GM19025 (cell line): Measurements from ENCODE around the gene AGAP1.

Experiments used
- ATAC-seq: cut with Tn5 transposase; IDR thresholded peaks from one replicate; pipeline ENCODE4 v1.9.1; 2021; ENCODE audit warnings: mild to moderate bottlenecking, low read depth, moderate library complexity; ENCODE audit not compliant: unreplicated experiment

The AGAP1 gene

GRCh38 chr2:235773188-235773928 is 279.5 kb downstream of the AGAP1 start:
- ATAC-seq, result no peak

- ATAC-seq, result no peak
These were observed 280.5 kb downstream of the AGAP1 start for GRCh38 chr2:235774153-235774870.

- no peak for ATAC-seq
These were observed 282.7 kb downstream of the AGAP1 start for GRCh38 chr2:235776531-235776930.

- no peak for ATAC-seq
These were observed 285.6 kb downstream of the AGAP1 start for GRCh38 chr2:235779444-235779896.

GRCh38 chr2:235780401-235780800 is 286.6 kb downstream of the AGAP1 start:
- no peak for ATAC-seq

- ATAC-seq, result no peak
These were observed 287.9 kb downstream of the AGAP1 start for GRCh38 chr2:235781775-235782174.

- ATAC-seq, result no peak
These were observed 290.9 kb downstream of the AGAP1 start for GRCh38 chr2:235784788-235785187.

- ATAC-seq, result no peak
These were observed 295.7 kb downstream of the AGAP1 start for GRCh38 chr2:235789552-235789951.

GRCh38 chr2:235793163-235793752 is 299.4 kb downstream of the AGAP1 start:
- no peak for ATAC-seq

GRCh38 chr2:235799281-235799680 is 305.4 kb downstream of the AGAP1 start:
- ATAC-seq, result no peak

- no peak for ATAC-seq
These were observed 308.7 kb downstream of the AGAP1 start for GRCh38 chr2:235802542-235802941.

GRCh38 chr2:235803028-235803427 is 309.2 kb downstream of the AGAP1 start:
- no peak for ATAC-seq

- ATAC-seq, result no peak
These were observed 310.8 kb downstream of the AGAP1 start for GRCh38 chr2:235804676-235805075.

GRCh38 chr2:235806986-235807750 is 313.3 kb downstream of the AGAP1 start:
- ATAC-seq, result no peak

- no peak for ATAC-seq
These were observed 314.5 kb downstream of the AGAP1 start for GRCh38 chr2:235808366-235808765.

- ATAC-seq, result no peak
These were observed 316.4 kb downstream of the AGAP1 start for GRCh38 chr2:235810252-235810651.

- no peak for ATAC-seq
These were observed 317.0 kb downstream of the AGAP1 start for GRCh38 chr2:235810846-235811245.

GRCh38 chr2:235811446-235812184 is 317.8 kb downstream of the AGAP1 start:
- ATAC-seq, result no peak

GRCh38 chr2:235812185-235812665 is 318.4 kb downstream of the AGAP1 start:
- no peak for ATAC-seq

GRCh38 chr2:235813398-235813797 is 319.6 kb downstream of the AGAP1 start:
- no peak for ATAC-seq
